ENCODE data around the gene DKKL1. TPM values are rescaled to one million over a fixed set of nuclear protein-coding genes. Genes with fewer than 3 reads are reported as not detected.
A peak's percentile ranks its signal among the peaks of the same experiment; 100 is the strongest.
"Not testable (repeated sequence)": the region's sequence is repeated elsewhere in the genome, so short reads cannot be mapped to it uniquely, and the experiment has no call there.

DKKL1 gene
- total RNA-seq, 1 donor from 2014 or later: not detected

GRCh38 chr19:49356382-49356781, 7.3 kb upstream of the DKKL1 start:
- DNase-seq (no peak), ATAC-seq (no peak)
- intact Hi-C loops (cut with micrococcal nuclease): no loop called here

GRCh38 chr19:49357186-49357585, 6.5 kb upstream of the DKKL1 start:
- intact Hi-C loops (cut with micrococcal nuclease): no loop called here
- no peak for ATAC-seq
- DNase-seq: no peak

- intact Hi-C loops (cut with micrococcal nuclease): no loop called here
Observed at GRCh38 chr19:49359851-49360820, 3.5 kb upstream of the DKKL1 start.

GRCh38 chr19:49361438-49362047, 2.1 kb upstream of the DKKL1 start:
- DNase-seq: peak; percentile 88
- intact Hi-C loops (cut with micrococcal nuclease): no loop called here
- peak; percentile 67 for ATAC-seq

More at GRCh38 chr19:49359851-49360820, 3.5 kb upstream of the DKKL1 start:
- DNase-seq (no peak), ATAC-seq (no peak)

- DNase-seq (peak; percentile 89), ATAC-seq (peak; percentile 75)
- intact Hi-C loops (cut with micrococcal nuclease): no loop called here
Observed at GRCh38 chr19:49362048-49362928, 1.4 kb upstream of the DKKL1 start, which contains the start of gene TEAD2. TEAD2 (minus strand) TSS chr19:49362416; CDS start chr19:49360075, 2,341 bp downstream.

GRCh38 chr19:49362929-49363267, 779 bp upstream of the DKKL1 start:
- intact Hi-C loops (cut with micrococcal nuclease): no loop called here
- DNase-seq (peak; percentile 69), ATAC-seq (peak; percentile 7)

GRCh38 chr19:49364083-49364737, 533 bp downstream of the DKKL1 start:
- no peak for DNase-seq
- no peak for ATAC-seq
- intact Hi-C loops (cut with micrococcal nuclease): no loop called here

GRCh38 chr19:49366110-49366509, 2.4 kb downstream of the DKKL1 start:
- intact Hi-C loops (cut with micrococcal nuclease): no loop called here
- ATAC-seq (no peak), DNase-seq (no peak)

- intact Hi-C loops (cut with micrococcal nuclease): no loop called here
- no peak for DNase-seq
- ATAC-seq: no peak
Observed at GRCh38 chr19:49368711-49369358, 5.2 kb downstream of the DKKL1 start.

GRCh38 chr19:49371184-49371583, 7.5 kb downstream of the DKKL1 start:
- intact Hi-C loops (cut with micrococcal nuclease): no loop called here
- DNase-seq (no peak), ATAC-seq (no peak)

- DNase-seq; intact Hi-C loops (cut with micrococcal nuclease); ATAC-seq: not testable (repeated sequence)
Observed at GRCh38 chr19:49373174-49373573, 9.5 kb downstream of the DKKL1 start.

- DNase-seq: no peak
- no peak for ATAC-seq
- intact Hi-C loops (cut with micrococcal nuclease): no loop called here
Observed at GRCh38 chr19:49374665-49375434, 11.2 kb downstream of the DKKL1 start.

- DNase-seq (no peak), ATAC-seq (no peak)
- intact Hi-C loops (cut with micrococcal nuclease): no loop called here
Observed at GRCh38 chr19:49378512-49378911, 14.8 kb downstream of the DKKL1 start.

- ATAC-seq: no peak
- intact Hi-C loops (cut with micrococcal nuclease): no loop called here
- no peak for DNase-seq
Observed at GRCh38 chr19:49380391-49380790, 16.7 kb downstream of the DKKL1 start.

- intact Hi-C loops (cut with micrococcal nuclease): no loop called here
- DNase-seq: no peak
- no peak for ATAC-seq
Observed at GRCh38 chr19:49382639-49383038, 19.0 kb downstream of the DKKL1 start.

- intact Hi-C loops (cut with micrococcal nuclease): no loop called here
- no peak for DNase-seq
- ATAC-seq: no peak
Observed at GRCh38 chr19:49383599-49383998, 19.9 kb downstream of the DKKL1 start.

- intact Hi-C loops (cut with micrococcal nuclease): no loop called here
- DNase-seq: peak; percentile 85
- ATAC-seq: peak; percentile 80
Observed at GRCh38 chr19:49387936-49388372, 24.3 kb downstream of the DKKL1 start, which contains the start of gene KASH5. KASH5 (plus strand) TSS chr19:49388249; CDS start chr19:49390884, 2,635 bp downstream.

- ATAC-seq: no peak
- intact Hi-C loops (cut with micrococcal nuclease): no loop called here
- no peak for DNase-seq
Observed at GRCh38 chr19:49389406-49389805, 25.7 kb downstream of the DKKL1 start.
